GM10847 (cell line): Measurements from ENCODE around the gene GPC1.

ENCODE experiments used
- POLR2A ChIP-seq: IDR thresholded peaks from 2 replicates; pipeline ENCODE4 v1.6.1; 2011; ENCODE audit not compliant: insufficient read length; ENCODE audit errors: extremely low read depth

GPC1 gene

DNA sequence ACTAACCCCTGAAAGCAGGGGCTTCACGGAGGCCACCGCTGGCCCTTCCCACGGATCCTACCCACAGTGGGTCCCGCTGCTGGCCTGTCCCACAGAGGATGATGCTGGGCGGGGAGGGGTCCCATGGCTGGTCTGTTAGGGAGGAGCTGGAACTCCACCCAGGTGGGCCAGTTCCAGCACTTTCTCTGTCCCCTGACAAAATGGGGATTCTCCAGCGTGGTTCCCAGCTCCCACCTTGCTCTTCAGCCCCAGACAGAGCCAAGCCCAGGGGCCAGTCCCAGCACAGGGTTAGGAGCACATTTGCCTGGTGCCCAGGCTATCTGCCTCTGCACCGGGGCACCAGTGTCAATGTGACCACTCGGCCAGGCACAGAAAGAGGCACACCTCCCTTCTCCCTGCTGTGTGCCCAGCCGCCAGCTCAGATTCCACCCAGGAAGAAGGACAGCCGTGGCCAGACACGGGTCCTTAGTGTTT lies 72.4 kb downstream of the GPC1 start:
- TF ChIP-seq POLR2A: no peak

DNA sequence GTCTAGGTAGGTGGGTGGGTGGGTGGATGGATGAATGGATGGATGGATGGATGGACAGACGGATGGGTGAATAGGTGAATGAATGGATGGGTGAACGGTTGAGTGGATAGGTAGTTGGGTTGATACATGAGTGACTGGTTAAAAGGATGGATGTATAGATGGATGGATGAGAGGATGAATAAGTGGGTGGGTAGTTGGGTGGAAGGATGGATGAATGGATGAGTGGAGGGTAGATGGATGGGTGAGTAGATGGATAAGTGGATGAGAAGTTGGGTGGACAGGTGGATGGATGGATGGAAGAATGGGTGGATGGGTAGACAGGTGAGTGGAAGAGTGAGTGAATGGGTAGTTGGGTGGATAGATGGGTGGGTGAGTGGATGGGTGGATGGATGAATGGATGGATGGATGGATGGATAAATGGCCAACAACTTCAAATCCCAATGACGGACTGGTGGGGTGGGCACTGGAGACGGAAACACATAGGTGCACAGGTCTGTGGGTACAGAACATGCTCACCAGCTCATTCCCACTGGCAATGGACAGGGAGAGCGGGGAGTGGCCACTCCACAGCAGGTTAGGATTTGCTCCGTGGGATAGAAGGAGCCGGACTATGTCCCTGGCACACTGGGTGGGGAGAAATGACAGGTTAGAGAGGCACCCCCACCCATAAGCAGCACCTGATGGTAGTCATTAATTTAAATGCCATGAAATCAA lies 73.5 kb downstream of the GPC1 start:
- no peak for TF ChIP-seq POLR2A

DNA sequence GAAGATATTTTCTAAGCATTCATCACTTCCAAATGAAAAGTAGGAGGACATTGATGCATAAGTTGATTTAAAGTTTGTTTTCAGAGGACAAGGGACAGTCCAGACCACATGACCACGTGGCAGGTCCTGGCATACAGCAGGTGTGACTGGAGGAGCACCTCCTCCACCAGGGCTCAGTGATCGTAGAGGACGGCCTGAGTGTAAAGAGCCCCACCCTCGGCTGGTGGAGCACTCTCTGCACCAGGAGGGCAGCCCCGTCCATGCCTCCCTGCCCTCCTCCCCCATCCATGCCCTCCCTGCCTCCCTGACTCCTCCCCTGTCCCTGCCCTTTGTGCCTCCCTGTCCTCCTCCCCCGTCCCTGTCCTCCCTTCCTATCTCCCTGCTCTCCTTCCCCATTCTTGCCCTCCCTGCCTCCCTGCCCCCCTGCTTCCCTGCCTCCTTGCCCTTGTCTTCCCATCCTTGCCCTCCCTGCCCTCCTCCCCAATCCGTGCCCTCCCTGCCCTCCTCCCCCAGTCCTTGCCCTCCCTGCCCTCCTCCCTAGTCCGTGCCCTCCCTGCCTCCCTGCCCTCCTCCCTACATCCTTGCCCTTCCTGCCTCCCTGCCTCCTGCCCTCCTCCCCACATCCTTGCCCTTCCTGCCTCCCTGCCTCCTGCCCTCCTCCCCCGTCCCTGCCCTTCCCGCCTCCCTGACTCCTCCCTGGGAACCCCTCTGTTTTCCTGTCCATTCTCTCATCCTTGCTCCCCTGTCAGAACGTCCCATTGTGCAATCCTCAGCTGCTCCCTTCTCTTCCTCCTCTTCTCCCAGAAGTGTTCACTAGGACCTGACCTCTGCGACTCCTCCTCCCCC lies 74.4 kb downstream of the GPC1 start:
- TF ChIP-seq POLR2A: no peak

DNA sequence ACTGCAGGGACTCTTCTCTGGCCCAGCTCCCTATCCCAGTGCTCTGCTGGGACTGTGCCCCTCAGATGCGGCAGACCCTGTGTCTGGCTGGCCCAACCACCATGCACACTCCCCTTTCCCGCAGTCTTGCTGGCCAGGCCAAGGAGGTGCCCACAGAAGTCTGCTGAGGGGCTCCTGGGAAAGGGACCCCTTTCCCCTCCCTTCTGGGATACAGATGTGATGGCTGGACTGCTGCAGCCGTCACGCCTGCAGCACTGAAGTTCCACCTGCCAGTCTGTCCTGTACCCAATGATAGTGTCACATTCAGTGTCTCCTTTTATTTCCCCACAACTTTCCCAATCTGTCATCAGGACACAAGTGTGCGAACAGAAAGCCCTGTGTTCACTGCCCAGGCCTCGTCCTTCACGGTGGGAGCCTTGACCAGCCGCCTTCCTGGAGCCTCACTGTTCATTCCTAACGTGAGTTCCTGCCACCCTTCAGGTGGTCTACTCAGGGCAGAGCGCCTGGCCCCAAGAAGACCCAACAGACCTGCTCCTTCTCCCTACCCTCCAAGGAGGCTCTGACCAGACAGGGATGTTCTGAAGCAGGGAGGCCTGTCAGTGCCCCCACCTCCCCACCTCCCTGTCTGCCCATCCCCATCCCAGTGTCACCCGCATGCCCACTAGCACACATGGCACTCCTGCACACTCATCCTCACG lies 75.2 kb downstream of the GPC1 start:
- TF ChIP-seq POLR2A: no peak

DNA sequence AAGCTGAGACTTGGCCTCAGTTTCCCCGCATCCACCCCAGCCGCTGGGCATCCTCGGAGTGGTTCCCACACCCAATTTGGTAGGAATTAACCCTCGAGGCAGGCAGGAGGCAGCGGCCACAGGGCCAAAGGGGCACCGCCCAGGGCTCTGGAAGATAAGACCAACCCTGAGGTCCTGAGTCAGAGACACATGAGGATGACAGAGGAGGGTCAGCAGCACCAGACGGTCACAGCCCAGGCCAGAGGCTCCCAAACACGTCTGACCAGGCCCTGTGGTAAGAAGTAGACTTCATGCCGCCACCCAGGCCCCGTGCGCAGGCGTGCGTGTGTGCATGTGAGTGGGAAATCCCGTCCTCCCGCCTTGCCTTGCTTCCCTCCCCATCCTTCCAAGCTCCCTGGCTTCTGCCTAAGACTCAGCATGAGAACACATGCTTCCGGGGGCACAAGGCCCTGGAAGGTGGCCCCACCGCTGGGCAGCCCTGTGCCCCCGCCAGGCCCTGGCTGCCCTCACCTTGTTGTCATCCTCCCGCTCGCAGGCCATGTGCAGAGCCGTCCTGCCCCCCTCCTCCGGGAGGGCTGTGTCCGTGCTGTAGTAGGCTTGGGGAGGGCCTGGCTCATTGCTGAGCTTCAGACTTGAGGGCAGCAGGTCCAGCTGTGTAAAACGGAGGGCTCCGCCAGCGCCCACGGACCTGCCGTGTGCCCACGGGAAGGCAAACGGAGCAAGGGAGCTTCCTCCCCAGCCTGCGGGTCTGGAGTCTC lies 76.1 kb downstream of the GPC1 start:
- TF ChIP-seq POLR2A: no peak

DNA sequence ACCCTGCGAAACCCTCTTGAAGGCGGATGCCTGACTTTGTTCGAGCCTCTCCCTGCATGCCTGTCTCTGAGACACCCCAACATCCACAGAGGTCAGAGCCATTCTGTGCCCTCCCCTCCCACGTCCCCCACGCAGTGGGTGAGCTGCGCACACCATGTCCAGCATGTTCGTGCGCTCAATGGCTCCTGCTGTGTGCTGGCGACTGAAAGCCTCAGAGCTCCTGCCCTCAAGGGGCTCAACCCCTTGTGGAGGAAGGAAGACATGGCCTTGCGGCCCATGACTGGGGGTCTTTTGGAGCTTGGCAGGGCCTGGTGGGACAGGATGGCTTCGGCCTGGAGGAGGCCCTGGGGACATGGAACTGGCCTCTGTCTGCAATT lies 76.6 kb downstream of the GPC1 start:
- no peak for TF ChIP-seq POLR2A

DNA sequence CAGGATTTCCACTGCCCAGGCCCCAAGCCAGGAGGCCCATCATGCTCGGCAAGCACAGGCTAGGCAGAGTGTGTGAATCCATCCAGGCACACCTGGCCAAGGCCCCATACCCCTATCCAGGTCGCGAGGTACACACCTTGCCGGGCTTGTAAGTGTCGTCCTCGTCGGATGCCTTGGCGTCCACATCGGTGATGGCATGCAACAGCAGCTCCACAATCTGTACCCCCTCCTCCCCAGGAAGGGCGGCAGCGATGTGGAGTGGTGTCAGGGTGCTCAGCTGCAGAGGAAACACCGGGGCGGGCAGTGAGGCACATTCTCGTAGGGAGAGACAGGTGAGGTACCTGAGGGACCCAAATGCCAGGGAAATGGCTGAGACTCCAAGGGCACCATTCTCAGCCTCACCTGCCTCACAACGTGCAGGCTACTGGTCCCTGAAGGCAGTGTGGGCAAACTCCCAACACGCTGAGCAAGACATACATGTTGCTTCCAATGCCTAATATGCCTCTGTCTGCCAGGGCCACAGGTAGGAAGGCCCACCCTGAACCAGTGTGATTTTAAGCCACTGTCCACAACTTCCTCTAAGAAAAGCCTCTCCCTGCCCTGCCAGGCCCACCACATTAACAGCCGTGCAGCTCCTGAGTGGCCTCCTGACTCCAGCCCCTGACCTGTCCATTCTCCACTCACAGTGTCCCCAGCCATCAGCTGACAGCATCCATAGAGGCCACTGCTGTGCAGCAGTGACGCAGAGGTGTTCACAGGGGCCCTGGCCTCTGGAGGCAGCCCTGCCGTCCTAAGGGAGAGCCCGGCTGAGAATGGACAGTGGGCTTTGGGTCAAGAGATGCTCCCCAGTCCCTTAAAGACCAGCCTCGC lies 77.4 kb downstream of the GPC1 start:
- TF ChIP-seq POLR2A: no peak

DNA sequence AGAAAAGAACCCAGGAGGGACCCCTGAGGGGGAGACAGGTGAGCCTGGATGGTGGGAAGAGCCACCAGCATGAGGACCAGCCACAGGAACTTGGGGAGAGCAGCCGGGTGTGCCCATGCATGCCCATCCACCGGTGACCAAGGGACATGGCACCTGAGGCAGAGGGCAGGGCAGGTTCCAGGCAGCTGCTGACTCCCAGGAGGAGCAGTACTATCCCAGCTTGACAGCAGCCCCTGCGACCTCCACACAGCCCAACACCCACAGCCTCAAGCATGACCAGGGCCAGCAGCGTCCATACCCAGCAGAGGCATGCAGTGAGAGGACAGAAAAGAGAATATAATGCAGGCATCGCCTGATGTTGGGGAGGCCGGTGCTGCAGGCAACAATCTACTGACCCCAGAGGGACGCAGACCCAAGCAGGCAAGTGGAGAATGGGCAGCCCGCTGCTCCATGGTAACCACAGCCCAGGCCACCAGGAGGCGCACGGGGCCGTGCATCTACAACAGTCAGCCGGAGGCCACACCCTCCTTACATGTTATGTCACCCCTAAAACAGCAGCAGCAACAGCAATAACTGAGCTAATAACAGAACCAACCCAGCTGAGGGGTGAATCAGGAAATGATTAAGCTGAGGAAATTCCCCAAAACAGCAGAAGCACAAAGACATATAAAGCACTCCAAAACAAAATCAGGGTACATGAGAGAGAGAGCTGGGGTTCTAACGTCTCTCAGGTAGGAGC lies 78.3 kb downstream of the GPC1 start:
- TF ChIP-seq POLR2A: no peak

DNA sequence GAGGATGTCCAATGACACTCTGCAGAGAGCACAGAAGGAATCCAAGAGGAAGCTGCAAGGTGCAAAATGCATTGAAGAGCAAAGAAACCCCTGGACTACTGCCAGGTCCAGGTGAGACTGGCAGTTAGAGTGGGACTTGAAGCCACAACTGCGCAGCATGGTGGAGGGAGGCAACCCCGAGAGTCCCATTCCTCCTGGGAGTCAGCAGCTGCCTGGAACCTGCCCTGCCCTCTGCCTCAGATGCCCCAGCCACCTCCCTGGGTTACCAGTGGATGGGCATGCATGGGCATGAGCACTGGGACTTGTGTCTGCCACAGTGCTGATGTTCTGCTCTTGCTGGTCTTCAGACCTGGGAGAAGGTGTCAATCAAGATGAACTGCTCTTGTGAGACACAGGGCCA lies 79.2 kb downstream of the GPC1 start:
- TF ChIP-seq POLR2A: no peak

DNA sequence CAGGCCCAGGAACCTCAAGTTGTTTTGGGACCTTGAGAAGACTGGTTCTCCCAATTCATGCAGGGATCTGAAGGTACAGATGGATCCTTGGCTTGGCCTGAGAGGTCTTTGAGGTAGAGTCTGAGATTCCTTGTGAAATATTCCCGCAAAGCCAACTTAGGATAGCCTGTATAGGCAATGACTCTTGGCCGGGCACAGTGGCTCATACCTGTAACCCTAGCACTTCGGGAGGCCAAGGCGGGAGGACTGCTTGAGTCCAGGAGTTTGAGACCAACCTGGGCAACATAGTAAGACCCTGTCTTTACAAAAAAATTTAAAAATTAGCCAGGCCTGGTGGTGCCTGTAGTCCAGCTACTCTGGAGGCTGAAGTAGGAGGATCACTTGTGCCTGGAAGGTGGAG lies 81.9 kb downstream of the GPC1 start:
- no peak for TF ChIP-seq POLR2A
